MG63 (cell line): ENCODE measurements around the gene OMD. TPM values are rescaled to one million over a fixed set of nuclear protein-coding genes. Genes with fewer than 3 reads are reported as not detected.

Experiments
- DNase-seq: peaks from one replicate; pipeline ENCODE4 v3.0.0-alpha.2; 2020
- H3K27me3 ChIP-seq: fragments of 250-450 bp; sonication (Bioruptor Pico); 2 replicates; pipeline ENCODE4 v1.5.1; 2020; ENCODE audit warnings: mild to moderate bottlenecking, moderate library complexity
- H3K36me3 ChIP-seq: fragments of 250-450 bp; sonication (Bioruptor Pico); 2 replicates; pipeline ENCODE4 v1.5.1; 2020; ENCODE audit warnings: mild to moderate bottlenecking, moderate library complexity
- H3K4me3 ChIP-seq: fragments of 250-450 bp; sonication (Bioruptor Pico); 2 replicates; pipeline ENCODE4 v1.5.1; 2020; ENCODE audit warnings: mild to moderate bottlenecking, moderate library complexity
- H3K9me3 ChIP-seq: fragments of 250-450 bp; sonication (Bioruptor Pico); 2 replicates; pipeline ENCODE4 v1.5.1; 2020; ENCODE audit warnings: mild to moderate bottlenecking, moderate library complexity
- total RNA-seq: library from RNA; depleted of rRNA; stranded (reverse); fragments of >200 nt; shearing (Covaris generic); gene quantifications from 2 replicates; pipeline ENCODE4 v1.2.3, GENCODE V29; 2014; ENCODE audit warnings: low replicate concordance; rRNA removed

The OMD gene
- total RNA-seq, 1 experiment from 2014 or later: not detected

DNA sequence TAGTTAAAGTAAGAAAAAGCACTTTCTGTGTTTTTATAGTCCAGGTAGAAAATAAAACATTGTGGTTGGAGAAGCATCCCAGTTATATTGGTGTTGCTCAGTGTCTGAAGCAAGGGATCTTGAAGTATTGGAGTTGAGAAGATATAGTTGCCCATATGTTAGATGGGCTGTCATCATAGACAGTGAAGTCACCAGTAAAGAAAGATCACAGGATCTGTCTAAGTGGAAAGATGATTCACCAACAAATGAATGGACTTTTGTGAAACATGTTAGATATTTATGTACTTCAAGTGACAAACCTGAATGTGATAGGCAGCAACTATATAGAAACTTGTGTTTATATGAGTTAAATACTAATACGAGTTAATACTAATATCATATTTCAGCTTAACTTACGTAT is 31.6 kb downstream of the OMD start:
- Histone ChIP-seq H3K9me3 (no peaks in the 10 kb centered on the region; the same call in 1 of the 2 replicates), H3K27me3 (no peaks in the 10 kb centered on the region), H3K36me3 (no peaks in the 10 kb centered on the region), H3K4me3 (no peak overlapping the region)
- no peak for DNase-seq

- Histone ChIP-seq H3K4me3 (no peak overlapping the region), H3K9me3 (no peaks in the 10 kb centered on the region), H3K27me3 (no peaks in the 10 kb centered on the region), H3K36me3 (no peaks in the 10 kb centered on the region)
- DNase-seq: no peak
Measured at GRCh38 chr9:92385953-92386352, 38.3 kb downstream of the OMD start.

DNA sequence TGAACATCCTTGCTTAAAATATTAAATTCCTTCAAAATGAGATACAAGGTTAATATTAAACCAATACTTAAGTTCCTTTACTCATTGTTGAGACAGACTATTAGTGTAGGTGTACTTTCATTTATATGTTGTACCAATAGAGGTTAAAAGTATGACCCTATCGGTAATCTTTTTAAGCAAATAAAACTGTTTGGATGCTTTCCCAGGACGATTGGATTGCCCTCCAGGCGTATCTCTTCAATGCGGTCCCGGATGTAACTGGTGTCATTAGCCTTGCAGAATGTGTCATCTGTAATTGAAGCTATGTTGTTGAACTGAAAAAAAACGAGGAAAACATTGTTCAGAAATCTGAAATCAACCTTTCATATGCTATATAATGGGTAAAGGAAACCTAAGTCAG is 38.8 kb downstream of the OMD start:
- Histone ChIP-seq H3K4me3 (no peak overlapping the region), H3K36me3 (no peaks in the 10 kb centered on the region), H3K9me3 (no peaks in the 10 kb centered on the region), H3K27me3 (no peaks in the 10 kb centered on the region)
- DNase-seq: no peak

DNA sequence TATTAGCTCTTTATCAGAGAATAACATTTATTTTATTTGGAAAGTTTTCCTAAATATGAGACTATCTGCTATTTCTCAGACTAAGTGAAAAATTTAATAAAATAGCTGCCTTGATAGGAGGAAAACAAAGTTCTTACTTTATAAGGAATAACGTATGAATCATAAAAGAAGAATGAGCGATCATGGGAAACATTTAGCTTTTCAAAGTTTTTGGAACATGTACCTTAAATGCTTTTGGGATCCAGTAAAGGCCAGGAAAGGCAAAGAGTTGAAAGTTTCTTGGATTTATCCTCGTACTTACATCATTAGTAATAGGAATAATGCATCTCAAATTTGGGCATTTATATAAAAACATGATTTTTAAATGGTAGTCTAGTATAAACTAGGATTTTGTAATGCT is 39.3 kb downstream of the OMD start:
- no peaks in the 10 kb centered on the region for H3K9me3 ChIP-seq
- no peaks in the 10 kb centered on the region for H3K27me3 ChIP-seq
- H3K36me3 ChIP-seq: no peaks in the 10 kb centered on the region
- no peak for DNase-seq
- no peak overlapping the region for H3K4me3 ChIP-seq

DNA sequence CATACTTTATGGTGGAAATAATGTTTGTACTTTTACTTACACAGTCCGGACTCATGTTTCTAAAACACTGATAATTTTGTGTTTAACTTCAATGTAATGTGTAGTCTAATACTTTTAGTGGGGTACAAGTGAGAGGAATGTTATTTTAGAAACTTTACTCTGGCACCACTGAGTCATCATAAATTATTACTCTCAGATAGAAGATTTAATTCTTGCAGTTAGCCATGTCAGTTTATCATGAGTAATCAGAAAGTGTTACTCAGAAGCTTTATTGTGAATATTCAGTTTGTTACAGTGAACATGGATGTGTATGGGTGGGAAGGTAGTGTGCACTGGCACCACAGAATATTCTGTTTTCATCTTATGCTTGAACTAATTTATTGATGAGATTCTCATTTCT is 39.9 kb downstream of the OMD start:
- H3K4me3 ChIP-seq: no peak overlapping the region
- no peak for DNase-seq
- H3K27me3 ChIP-seq: no peaks in the 10 kb centered on the region
- no peaks in the 10 kb centered on the region for H3K9me3 ChIP-seq
- no peaks in the 10 kb centered on the region for H3K36me3 ChIP-seq

DNA sequence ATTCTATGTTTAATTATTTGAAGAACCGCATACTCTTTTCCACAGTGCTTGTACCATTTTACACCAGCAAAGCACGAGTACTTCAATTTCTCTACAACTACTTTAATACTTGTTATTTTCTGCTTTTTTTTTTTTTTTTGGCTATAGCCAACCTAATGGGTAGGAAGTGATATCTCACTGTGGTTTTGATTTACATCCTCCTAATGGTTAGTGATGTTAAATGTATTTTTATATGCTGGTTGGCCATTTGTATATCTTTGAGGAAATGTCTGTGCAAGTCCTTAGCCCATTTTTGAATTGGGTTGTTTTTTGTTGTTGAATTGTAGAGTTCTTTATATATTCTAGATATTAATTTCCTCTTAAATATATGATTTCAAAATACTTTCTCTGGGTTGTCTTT is 42.5 kb downstream of the OMD start:
- H3K9me3 ChIP-seq: no peaks in the 10 kb centered on the region
- H3K36me3 ChIP-seq: no peaks in the 10 kb centered on the region
- no peak for DNase-seq
- no peaks in the 10 kb centered on the region for H3K27me3 ChIP-seq
- H3K4me3 ChIP-seq: no peak overlapping the region

GRCh38 chr9:92380603-92381002 is 43.7 kb downstream of the OMD start:
- DNase-seq: no peak
- H3K36me3 ChIP-seq: no peaks in the 10 kb centered on the region
- H3K4me3 ChIP-seq: no peak overlapping the region
- H3K27me3 ChIP-seq: no peaks in the 10 kb centered on the region
- H3K9me3 ChIP-seq: no peaks in the 10 kb centered on the region

GRCh38 chr9:92378865-92379560 is 45.3 kb downstream of the OMD start:
- H3K9me3 ChIP-seq: no peaks in the 10 kb centered on the region
- no peaks in the 10 kb centered on the region for H3K36me3 ChIP-seq
- H3K27me3 ChIP-seq: no peaks in the 10 kb centered on the region
- no peak for DNase-seq
- H3K4me3 ChIP-seq: no peak overlapping the region

DNA sequence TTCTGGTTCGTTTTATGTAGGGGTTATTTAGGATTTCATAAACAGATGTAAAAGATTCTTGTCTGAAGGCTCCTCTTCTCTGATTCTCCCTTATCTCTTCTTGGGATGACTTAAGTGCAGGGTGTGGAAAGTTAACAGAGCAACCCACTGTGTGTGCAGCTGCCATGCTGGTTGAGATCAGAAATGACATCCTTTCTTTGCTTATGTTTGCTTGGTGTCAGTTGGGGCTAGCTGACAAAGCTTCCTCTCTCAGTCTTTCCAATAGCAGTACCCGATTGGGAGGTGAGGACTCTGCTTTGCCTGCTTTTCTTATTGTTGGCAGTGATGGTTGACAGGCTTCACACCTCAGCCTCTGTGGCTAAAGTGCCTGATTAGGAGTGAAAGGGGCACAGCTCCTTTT is 46.4 kb downstream of the OMD start:
- Histone ChIP-seq H3K4me3 (no peak overlapping the region), H3K9me3 (no peaks in the 10 kb centered on the region; the same call in 1 of the 2 replicates), H3K27me3 (no peaks in the 10 kb centered on the region), H3K36me3 (peaks cover 5% of the 10 kb centered on the region; the same call in 1 of the 2 replicates)
- no peak for DNase-seq

GRCh38 chr9:92373167-92373566 is 51.1 kb downstream of the OMD start:
- Histone ChIP-seq H3K27me3 (no peaks in the 10 kb centered on the region), H3K9me3 (no peaks in the 10 kb centered on the region; the same call in 1 of the 2 replicates), H3K36me3 (peaks cover 5% of the 10 kb centered on the region; the same call in 1 of the 2 replicates), H3K4me3 (no peak overlapping the region)
- DNase-seq: no peak

DNA sequence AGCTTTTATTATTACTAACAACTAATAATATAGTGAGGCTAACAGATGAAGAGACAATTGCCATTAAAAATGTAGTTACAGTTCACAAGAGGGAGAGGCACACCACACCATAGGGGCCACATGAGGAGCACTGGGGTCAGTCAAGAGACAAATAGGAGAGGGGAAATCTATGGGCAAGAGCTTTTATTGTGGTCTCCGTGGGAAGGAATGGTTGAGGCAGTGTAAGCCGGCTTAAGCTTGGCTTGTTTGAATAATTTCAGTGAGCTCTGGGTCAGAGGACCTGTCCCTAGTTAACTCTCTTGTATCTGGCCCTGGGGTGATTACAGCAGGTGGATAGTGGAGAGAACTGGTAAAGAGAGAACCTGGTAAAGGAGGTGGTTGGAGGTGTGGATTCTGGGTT is 55.2 kb downstream of the OMD start:
- no peak for DNase-seq
- Histone ChIP-seq H3K4me3 (no peak overlapping the region), H3K9me3 (no peaks in the 10 kb centered on the region; the same call in 1 of the 2 replicates), H3K36me3 (peaks cover 10% of the 10 kb centered on the region), H3K27me3 (no peaks in the 10 kb centered on the region)

Other genes with a start within 250 kb of the OMD start
- 283 and 306 TPM in 2 replicates for gene IARS1, start 130.8 kb downstream of the OMD start, total RNA-seq
- 22.3 and 31.0 TPM in 2 replicates for gene NOL8, start 99.1 kb downstream of the OMD start, total RNA-seq
- 16.2 and 37.6 TPM in 2 replicates for gene CENPP, start 98.5 kb downstream of the OMD start, total RNA-seq
- gene OGN, start 19.9 kb downstream of the OMD start, total RNA-seq: 0.33 TPM in 1 of 2 replicates, not detected in the other
- not detected in 2 replicates for gene ASPN, start 58.0 kb upstream of the OMD start, total RNA-seq
- gene ECM2, start 111.5 kb upstream of the OMD start, total RNA-seq: 0.95 TPM in 1 of 2 replicates, not detected in the other
- 9.8 and 13.3 TPM in 2 replicates for gene IPPK, start 245.7 kb upstream of the OMD start, total RNA-seq